HEK293 (cell line): ENCODE measurements around the gene CD2.

Experiments
- CTCF ChIA-PET: fragments of 350-600 bp; formaldehyde crosslinking; extraction: SDS; loops from one replicate; lab custom pipeline; 2021; ENCODE audit warnings: antibody characterized with exemption; lab: Yijun Ruan, JAX
- POLR2A ChIA-PET: fragments of 300-600 bp; formaldehyde crosslinking; extraction: SDS; loops from one replicate; lab custom pipeline; 2020; ENCODE audit warnings: antibody characterized with exemption, inconsistent platforms; lab: Yijun Ruan, JAX
- H3K27ac ChIP-seq: fragments of 200-500 bp; sonication (Bioruptor generic); 2 replicates; pipeline ENCODE4 v1.5.1; 2014; ENCODE audit warnings: low read depth, low read length, control low read depth, inconsistent platforms; ENCODE audit errors: extremely low read depth
- H3K36me3 ChIP-seq, 2 experiments: fragments of 200-500 bp in 1 of 2; sonication (Bioruptor generic) in 1 of 2; 1 replicate in 1 of 2; 2 replicates in 1 of 2; pipeline ENCODE4 v1.5.1; 2014 to 2017; ENCODE audit warnings: inconsistent platforms in 2 of 2, low read length in 2 of 2; ENCODE audit not compliant: control insufficient read depth in 2 of 2, insufficient read depth in 1 of 2
- H3K4me1 ChIP-seq: fragments of 200-500 bp; sonication (Bioruptor generic); 2 replicates; pipeline ENCODE4 v1.5.1; 2014; ENCODE audit warnings: mild to moderate bottlenecking, low read length, inconsistent platforms; ENCODE audit not compliant: control insufficient read depth, insufficient read depth
- H3K4me3 ChIP-seq: 2 replicates; pipeline ENCODE4 v1.5.1; 2011; ENCODE audit warnings: low read depth, mild to moderate bottlenecking, control low read depth, low read length, moderate library complexity
- H3K9me3 ChIP-seq: fragments of 200-500 bp; sonication (Bioruptor generic); 2 replicates; pipeline ENCODE4 v1.5.1; 2014; ENCODE audit warnings: low read depth, low read length, inconsistent platforms; ENCODE audit not compliant: control insufficient read depth, insufficient read depth
- ATF2 ChIP-seq: fragments of 450-650 bp; formaldehyde crosslinking; IDR thresholded peaks from 2 replicates; pipeline ENCODE4 v1.5.1; 2016; ENCODE audit warnings: missing biosample characterization, missing genetic modification characterization, low read depth
- FEZF1 ChIP-seq: fragments of 450-650 bp; formaldehyde crosslinking; IDR thresholded peaks from 2 replicates; pipeline ENCODE4 v1.5.1; 2016; ENCODE audit warnings: missing biosample characterization, missing genetic modification characterization
- GLI4 ChIP-seq: fragments of 450-650 bp; formaldehyde crosslinking; IDR thresholded peaks from 2 replicates; pipeline ENCODE4 v1.5.1; 2016; ENCODE audit warnings: missing biosample characterization, missing genetic modification characterization
- INSM2 ChIP-seq: fragments of 450-650 bp; formaldehyde crosslinking; IDR thresholded peaks from 2 replicates; pipeline ENCODE4 v1.5.1; 2016; ENCODE audit warnings: missing biosample characterization, missing genetic modification characterization
- KLF7 ChIP-seq: fragments of 450-650 bp; formaldehyde crosslinking; IDR thresholded peaks from 2 replicates; pipeline ENCODE4 v1.5.1; 2016; ENCODE audit warnings: missing biosample characterization, missing genetic modification characterization, borderline replicate concordance
- KLF8 ChIP-seq: fragments of 450-650 bp; formaldehyde crosslinking; IDR thresholded peaks from 2 replicates; pipeline ENCODE4 v1.5.1; 2016; ENCODE audit warnings: missing biosample characterization, missing genetic modification characterization
- MZF1 ChIP-seq: fragments of 450-650 bp; formaldehyde crosslinking; IDR thresholded peaks from 2 replicates; pipeline ENCODE4 v1.5.1; 2017; ENCODE audit warnings: missing biosample characterization, missing genetic modification characterization, borderline replicate concordance
- ZNF138 ChIP-seq: fragments of 450-650 bp; formaldehyde crosslinking; IDR thresholded peaks from 2 replicates; pipeline ENCODE4 v1.5.1; 2016; ENCODE audit warnings: missing biosample characterization, missing genetic modification characterization, borderline replicate concordance
- ZNF214 ChIP-seq: fragments of 450-650 bp; formaldehyde crosslinking; IDR thresholded peaks from 2 replicates; pipeline ENCODE4 v1.5.1; 2017; ENCODE audit warnings: missing biosample characterization, mild to moderate bottlenecking, missing genetic modification characterization, borderline replicate concordance
- ZNF292 ChIP-seq: fragments of 450-650 bp; formaldehyde crosslinking; IDR thresholded peaks from 2 replicates; pipeline ENCODE4 v1.5.1; 2016; ENCODE audit warnings: low read depth, missing biosample characterization, missing genetic modification characterization, borderline replicate concordance
- ZNF324 ChIP-seq: fragments of 450-650 bp; formaldehyde crosslinking; IDR thresholded peaks from 2 replicates; pipeline ENCODE4 v1.5.1; 2016; ENCODE audit warnings: missing biosample characterization, missing genetic modification characterization
- ZNF341 ChIP-seq: fragments of 450-650 bp; formaldehyde crosslinking; IDR thresholded peaks from 2 replicates; pipeline ENCODE4; 2016; ENCODE audit warnings: low read depth, missing biosample characterization, missing genetic modification characterization
- ZNF677 ChIP-seq: fragments of 450-650 bp; IDR thresholded peaks from 2 replicates; pipeline ENCODE4 v1.5.0; 2018; ENCODE audit warnings: missing biosample characterization, mild to moderate bottlenecking, missing genetic modification characterization, moderate library complexity
- ZNF777 ChIP-seq: fragments of 450-650 bp; formaldehyde crosslinking; IDR thresholded peaks from 2 replicates; pipeline ENCODE4 v1.5.1; 2017; ENCODE audit warnings: missing biosample characterization, missing genetic modification characterization, borderline replicate concordance
- ZNF792 ChIP-seq: fragments of 450-650 bp; formaldehyde crosslinking; IDR thresholded peaks from 2 replicates; pipeline ENCODE4 v1.5.1; 2016; ENCODE audit warnings: missing biosample characterization, missing genetic modification characterization
- TF ChIP-seq, protein P1 (sequence below): fragments of 450-650 bp; formaldehyde crosslinking; IDR thresholded peaks from 2 replicates; pipeline ENCODE4 v1.5.1; 2016; ENCODE audit warnings: missing biosample characterization, missing genetic modification characterization
- TF ChIP-seq, protein P2 (sequence below): fragments of 450-650 bp; formaldehyde crosslinking; IDR thresholded peaks from 2 replicates; pipeline ENCODE4; 2016; ENCODE audit warnings: missing biosample characterization, missing genetic modification characterization
- TF ChIP-seq, protein P3 (sequence below): fragments of 450-650 bp; formaldehyde crosslinking; IDR thresholded peaks from 2 replicates; pipeline ENCODE4 v1.5.1; 2016; ENCODE audit warnings: missing biosample characterization, missing genetic modification characterization

The CD2 gene

GRCh38 chr1:116732726-116733125, 21.5 kb upstream of the CD2 start:
- H3K4me3 ChIP-seq = no peak overlapping the region
- POLR2A ChIA-PET = no interaction called here
- CTCF ChIA-PET = interaction anchor here (0.7 to 2.0 kb wide), 5 partner anchors 8 to 327 kb away, joined by 3 to 20 read pairs (median 6); partner anchors contain the start of gene TTF2

DNA sequence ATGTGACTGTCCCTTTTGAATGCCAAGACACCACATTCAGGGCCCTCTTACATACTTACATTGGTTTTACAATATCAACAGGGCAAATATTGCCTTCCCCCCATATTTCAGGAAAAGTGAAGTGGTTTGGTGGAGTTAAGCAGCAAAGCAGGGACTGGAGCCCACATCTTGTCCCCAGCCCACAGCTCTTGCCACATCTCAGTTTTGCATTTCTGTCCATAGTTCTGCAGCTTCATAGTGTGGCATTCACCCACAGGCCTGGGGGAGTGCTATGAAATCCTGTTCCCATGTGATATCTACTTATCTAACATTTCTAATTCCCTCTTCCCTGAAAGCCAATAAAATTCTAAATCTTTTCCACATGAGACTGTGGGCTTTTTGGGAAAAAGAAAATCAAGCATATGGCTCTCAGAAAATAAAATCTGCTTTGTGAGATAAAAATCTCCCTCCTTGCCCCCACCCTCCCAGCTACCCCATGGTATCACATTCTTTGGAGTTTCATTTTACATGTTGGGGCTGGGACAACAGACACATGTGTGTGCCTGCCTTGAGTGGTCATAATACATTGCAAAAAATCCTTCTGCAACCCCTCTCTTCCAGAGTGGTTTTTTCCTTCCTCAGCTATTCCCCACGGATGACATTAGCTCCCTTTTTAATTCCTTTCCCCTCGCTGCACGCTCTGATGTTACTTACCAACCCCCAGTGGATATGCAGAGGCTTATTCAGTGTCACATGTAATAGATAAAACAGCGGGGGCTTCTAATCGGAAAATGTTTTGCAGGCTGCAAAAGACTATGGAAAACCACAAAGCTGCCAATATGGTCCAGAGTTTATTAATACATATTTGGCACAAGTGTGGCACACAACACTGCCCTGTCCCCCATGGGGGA, 20.5 kb upstream of the CD2 start:
- Histone ChIP-seq H3K4me1 (no peaks in the 10 kb centered on the region), H3K27ac (no peak overlapping the region)
- CTCF ChIA-PET = interaction anchor here (0.6 to 2.0 kb wide), 10 partner anchors 9 to 389 kb away, joined by 3 to 20 read pairs (median 4); no protein-coding TSS in a partner anchor
- TF ChIP-seq ZNF777 (tag by site-specific recombination) = no peak
- TF ChIP-seq, protein P1, sequence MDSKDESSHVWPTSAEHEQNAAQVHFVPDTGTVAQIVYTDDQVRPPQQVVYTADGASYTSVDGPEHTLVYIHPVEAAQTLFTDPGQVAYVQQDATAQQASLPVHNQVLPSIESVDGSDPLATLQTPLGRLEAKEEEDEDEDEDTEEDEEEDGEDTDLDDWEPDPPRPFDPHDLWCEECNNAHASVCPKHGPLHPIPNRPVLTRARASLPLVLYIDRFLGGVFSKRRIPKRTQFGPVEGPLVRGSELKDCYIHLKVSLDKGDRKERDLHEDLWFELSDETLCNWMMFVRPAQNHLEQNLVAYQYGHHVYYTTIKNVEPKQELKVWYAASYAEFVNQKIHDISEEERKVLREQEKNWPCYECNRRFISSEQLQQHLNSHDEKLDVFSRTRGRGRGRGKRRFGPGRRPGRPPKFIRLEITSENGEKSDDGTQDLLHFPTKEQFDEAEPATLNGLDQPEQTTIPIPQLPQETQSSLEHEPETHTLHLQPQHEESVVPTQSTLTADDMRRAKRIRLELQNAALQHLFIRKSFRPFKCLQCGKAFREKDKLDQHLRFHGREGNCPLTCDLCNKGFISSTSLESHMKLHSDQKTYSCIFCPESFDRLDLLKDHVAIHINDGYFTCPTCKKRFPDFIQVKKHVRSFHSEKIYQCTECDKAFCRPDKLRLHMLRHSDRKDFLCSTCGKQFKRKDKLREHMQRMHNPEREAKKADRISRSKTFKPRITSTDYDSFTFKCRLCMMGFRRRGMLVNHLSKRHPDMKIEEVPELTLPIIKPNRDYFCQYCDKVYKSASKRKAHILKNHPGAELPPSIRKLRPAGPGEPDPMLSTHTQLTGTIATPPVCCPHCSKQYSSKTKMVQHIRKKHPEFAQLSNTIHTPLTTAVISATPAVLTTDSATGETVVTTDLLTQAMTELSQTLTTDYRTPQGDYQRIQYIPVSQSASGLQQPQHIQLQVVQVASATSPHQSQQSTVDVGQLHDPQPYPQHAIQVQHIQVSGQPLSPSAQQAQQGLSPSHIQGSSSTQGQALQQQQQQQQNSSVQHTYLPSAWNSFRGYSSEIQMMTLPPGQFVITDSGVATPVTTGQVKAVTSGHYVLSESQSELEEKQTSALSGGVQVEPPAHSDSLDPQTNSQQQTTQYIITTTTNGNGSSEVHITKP (tag by site-specific recombination) = peak; percentile 30; the same call in 1 of the 2 replicates
- TF ChIP-seq, all 188 proteins: peak for 1
- POLR2A ChIA-PET = no interaction called here
- H3K9me3 ChIP-seq = no peaks in the 10 kb centered on the region
- no peak overlapping the region for H3K4me3 ChIP-seq
- no peaks in the 10 kb centered on the region for H3K36me3 ChIP-seq

More at GRCh38 chr1:116732726-116733125, 21.5 kb upstream of the CD2 start:
- Histone ChIP-seq H3K4me1 (no peaks in the 10 kb centered on the region), H3K27ac (no peak overlapping the region), H3K36me3 (no peaks in the 10 kb centered on the region), H3K9me3 (no peaks in the 10 kb centered on the region)
- TF ChIP-seq MZF1 (tag by site-specific recombination) = no peak
- no peak for TF ChIP-seq KLF8
- TF ChIP-seq ZNF324 (tag by site-specific recombination) = no peak
- TF ChIP-seq ZNF292 (tag by site-specific recombination) = no peak
- no peak for TF ChIP-seq ZNF341 (tag by site-specific recombination)
- TF ChIP-seq ZNF677 = no peak
- no peak for TF ChIP-seq KLF7

GRCh38 chr1:116735246-116735645, 19.0 kb upstream of the CD2 start:
- no peaks in the 10 kb centered on the region for H3K36me3 ChIP-seq
- no peaks in the 10 kb centered on the region for H3K9me3 ChIP-seq
- ChIA-PET POLR2A (no interaction called here), CTCF (interaction anchor here (0.7 to 0.9 kb wide), 2 partner anchors 312 to 393 kb away, joined by 3 read pairs; no protein-coding TSS in a partner anchor)
- no peak overlapping the region for H3K4me3 ChIP-seq
- no peaks in the 10 kb centered on the region for H3K4me1 ChIP-seq
- no peak overlapping the region for H3K27ac ChIP-seq
- TF ChIP-seq ZNF138 (tag by site-specific recombination) (no peak), ZNF214 (tag by site-specific recombination) (no peak), INSM2 (tag by site-specific recombination) (no peak), GLI4 (tag by site-specific recombination) (no peak), ATF2 (tag by site-specific recombination) (no peak), FEZF1 (tag by site-specific recombination) (no peak), KLF7 (no peak), ZNF792 (no peak)
- TF ChIP-seq, protein P2, sequence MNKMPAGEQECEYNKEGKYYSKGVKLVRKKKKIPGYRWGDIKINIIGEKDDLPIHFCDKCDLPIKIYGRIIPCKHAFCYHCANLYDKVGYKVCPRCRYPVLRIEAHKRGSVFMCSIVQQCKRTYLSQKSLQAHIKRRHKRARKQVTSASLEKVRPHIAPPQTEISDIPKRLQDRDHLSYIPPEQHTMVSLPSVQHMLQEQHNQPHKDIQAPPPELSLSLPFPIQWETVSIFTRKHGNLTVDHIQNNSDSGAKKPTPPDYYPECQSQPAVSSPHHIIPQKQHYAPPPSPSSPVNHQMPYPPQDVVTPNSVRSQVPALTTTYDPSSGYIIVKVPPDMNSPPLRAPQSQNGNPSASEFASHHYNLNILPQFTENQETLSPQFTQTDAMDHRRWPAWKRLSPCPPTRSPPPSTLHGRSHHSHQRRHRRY (tag by site-specific recombination) = no peak
- TF ChIP-seq, protein P3, sequence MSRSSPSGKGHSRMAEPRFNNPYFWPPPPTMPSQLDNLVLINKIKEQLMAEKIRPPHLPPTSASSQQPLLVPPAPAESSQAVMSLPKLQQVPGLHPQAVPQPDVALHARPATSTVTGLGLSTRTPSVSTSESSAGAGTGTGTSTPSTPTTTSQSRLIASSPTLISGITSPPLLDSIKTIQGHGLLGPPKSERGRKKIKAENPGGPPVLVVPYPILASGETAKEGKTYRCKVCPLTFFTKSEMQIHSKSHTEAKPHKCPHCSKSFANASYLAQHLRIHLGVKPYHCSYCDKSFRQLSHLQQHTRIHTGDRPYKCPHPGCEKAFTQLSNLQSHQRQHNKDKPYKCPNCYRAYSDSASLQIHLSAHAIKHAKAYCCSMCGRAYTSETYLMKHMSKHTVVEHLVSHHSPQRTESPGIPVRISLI = no peak
